Brain pericyte (primary cell): ENCODE data around the gene GMPS.
"Not testable (repeated sequence)": the region's sequence is repeated elsewhere in the genome, so short reads cannot be mapped to it uniquely, and the experiment has no call there.

Source experiments
- DNase-seq: peaks from one replicate; pipeline ENCODE4 v3.0.0-alpha.2; 2012; ENCODE audit warnings: low read depth, low spot score

The GMPS gene

DNA sequence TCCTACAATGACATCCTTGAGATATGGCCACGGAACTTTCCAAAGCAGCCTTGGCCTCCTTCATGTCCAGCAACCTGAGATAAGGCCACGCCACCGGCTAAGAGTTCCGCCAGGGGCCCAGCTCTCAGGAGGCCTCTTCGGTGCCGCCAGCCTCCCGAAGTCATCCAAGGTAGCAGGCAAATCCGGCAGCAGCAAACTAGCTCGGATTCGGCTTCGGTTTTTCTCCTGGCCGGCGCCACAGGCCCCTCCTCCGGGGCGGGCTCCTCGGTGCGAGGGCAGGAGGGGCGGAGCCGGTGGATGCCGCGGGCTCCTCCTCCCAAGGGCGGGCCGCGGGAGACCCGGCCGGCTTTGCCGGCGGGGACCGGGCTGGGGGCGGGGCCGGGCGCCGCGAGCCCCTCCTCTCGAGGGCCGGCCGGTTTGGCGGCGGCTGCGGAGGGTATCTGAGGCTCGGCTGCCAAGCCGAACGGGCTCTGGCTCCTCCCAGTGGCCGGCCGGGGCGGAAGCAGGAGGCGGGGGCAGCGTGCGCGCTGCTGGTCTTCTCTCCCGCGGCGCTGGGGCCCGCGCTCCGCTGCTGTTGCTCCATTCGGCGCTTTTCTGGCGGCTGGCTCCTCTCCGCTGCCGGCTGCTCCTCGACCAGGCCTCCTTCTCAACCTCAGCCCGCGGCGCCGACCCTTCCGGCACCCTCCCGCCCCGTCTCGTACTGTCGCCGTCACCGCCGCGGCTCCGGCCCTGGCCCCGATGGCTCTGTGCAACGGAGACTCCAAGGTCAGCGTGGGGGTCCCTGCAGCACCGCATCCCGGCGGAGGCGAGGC lies at the start of gene GMPS:
Gene GMPS (plus strand): TSS at position 518 of the 812 bp plus-strand sequence. CDS start 221 bp downstream, at position 739.
- peak; percentile 76 for DNase-seq

DNA sequence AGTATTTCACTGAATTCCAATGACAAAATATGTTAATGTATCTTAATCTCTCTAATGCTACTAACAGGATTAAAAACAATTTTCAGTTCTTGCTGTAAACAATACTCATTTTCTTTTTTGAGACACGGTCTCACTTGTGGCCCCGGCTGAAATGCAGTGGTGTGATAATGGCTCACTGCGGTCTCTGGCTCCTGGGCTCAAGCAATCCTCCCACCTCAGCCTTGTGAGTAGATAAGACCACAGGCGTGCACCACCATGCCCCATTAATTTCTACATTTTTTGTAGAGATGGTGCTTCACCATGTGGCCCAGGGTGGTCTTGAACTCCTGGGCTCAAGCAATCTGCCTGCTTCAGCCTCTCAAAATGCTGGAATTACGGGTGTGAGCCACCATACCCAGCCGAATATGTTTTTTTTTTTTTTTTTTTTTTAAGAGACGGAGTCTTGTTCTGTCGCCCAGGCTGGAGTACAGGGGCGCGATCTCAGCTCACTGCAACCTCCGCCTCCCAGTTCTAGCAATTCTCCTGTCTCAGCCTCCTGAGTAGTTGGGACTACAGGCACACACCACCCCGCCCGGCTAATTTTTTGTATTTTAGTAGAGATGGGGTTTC lies 41.9 kb upstream of the GMPS start:
- DNase-seq: not testable (repeated sequence)

DNA sequence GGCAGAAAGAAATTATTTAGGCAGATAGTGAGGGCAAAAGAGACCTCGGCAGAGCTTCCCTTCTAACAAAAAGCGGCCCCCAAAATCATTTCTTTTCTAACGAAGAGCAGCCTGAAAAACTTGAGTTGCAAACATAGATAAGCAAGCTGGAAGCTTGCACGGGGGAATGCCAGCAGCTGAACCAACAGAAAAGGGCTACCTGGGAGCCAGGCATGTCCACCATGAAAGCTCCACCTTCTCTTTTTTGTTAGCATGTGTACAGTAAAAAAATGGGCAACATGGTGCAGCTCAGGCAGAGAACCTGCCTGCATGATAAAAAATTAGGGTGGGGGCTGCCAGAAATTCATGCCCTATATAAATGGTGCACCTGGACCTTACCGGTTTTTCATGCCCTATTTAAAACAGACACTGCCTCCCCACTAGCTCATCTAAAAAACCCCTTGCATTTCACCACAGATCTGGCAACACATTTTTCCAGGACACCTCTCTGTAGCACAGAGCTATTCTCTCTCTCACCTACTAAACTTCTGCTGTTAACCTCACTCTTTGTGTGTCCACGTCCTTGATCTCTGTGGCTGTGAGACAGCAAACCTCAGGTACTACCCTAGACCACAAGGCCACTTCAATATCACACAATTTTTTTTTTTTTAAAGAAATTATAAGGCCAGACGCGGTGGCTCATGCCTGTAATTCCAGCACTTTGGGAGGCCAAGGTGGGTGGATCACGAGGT lies 34.9 kb upstream of the GMPS start:
- DNase-seq: no peak

DNA sequence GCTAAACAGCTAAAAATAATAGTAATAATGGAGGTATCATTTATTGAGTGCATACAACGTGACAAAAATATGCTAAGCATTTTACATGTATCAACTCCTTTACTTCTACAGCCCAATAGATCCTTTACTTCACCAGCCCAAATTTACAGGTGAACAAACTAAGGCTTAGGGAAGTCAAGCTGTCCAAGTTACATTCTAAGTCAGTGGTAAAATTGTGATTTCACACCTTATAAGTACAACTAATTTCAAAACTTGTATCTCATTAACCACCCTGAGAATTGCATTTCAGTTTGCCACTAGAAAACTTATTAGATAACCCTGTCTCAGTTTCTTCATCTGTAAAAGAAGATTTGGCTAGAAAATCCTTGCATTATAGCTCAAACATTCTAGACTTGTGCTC lies 26.9 kb upstream of the GMPS start:
- no peak for DNase-seq

DNA sequence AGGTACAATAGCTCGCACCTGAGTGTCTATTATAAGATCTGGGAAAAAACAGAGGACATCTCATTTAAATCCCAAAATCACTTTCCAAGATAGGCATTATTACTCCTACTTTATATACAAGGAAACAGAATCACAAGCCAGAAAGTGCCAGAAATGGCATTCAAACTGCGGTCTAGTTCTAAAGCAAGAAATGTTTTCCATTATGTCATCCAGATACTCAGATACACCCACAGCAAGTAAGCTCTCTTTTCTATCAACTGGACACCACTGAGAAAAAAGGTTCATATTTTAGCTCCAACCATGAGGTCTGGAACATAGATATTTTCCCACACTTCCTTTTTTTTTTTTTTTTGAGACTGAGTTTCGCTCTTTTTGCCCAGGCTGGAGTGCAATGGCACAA lies 24.3 kb upstream of the GMPS start:
- no peak for DNase-seq

DNA sequence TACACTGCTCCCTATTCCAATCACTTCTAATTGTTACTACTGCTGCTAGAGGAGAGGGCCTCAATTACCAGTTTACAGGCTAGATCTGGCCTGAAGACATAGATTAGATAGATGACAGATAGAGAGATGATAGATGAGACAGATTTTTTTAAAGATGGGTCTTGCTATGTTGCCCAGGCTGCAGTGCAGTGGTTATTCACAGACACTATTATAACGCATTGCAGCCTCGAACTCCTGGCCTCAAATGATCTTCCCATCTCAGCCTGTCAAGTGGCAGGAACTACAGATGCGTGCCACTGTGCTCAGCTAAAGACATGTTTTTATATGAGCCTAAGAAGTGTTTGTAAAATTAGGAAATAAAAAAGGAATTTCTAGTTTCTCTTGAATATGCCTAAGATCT lies 22.5 kb upstream of the GMPS start:
- DNase-seq: no peak

DNA sequence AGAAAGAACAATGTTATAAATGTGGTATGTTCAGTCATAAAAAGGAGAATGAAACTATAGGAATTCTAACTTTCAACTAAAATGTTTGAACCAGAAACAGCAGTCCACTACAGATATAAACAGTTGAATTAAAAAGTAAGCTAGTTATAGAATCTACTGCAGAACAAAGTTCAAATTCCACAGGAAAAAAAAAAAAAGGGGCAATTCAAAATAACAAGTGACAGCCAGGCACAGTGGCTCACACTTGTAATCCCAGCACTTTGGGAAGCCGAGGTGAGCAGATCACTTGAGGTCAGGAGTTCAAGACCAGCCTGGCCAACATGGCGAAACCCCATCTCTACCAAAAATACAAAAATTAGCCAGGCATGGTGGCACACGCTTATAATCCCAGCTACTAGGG lies 21.0 kb upstream of the GMPS start:
- not testable (repeated sequence) for DNase-seq

DNA sequence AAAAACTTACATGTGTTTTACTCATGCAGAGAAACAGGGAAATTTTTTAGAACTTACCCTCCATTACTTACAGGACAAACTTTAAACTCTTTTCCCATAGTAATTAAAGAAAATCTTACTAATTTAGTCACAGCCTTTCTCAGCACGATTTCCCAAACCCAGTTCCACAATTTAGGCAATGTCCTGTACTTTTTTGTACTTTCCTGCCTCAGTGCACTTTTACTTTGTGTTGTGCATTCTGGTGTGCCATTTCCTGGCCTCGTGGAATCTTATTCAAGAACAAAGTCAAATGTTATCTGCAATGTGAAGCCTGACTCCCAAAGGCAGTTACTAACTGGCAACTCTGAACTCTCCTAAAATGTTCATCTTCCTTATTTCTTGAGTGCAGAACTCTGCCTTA lies 18.1 kb upstream of the GMPS start:
- DNase-seq: no peak

DNA sequence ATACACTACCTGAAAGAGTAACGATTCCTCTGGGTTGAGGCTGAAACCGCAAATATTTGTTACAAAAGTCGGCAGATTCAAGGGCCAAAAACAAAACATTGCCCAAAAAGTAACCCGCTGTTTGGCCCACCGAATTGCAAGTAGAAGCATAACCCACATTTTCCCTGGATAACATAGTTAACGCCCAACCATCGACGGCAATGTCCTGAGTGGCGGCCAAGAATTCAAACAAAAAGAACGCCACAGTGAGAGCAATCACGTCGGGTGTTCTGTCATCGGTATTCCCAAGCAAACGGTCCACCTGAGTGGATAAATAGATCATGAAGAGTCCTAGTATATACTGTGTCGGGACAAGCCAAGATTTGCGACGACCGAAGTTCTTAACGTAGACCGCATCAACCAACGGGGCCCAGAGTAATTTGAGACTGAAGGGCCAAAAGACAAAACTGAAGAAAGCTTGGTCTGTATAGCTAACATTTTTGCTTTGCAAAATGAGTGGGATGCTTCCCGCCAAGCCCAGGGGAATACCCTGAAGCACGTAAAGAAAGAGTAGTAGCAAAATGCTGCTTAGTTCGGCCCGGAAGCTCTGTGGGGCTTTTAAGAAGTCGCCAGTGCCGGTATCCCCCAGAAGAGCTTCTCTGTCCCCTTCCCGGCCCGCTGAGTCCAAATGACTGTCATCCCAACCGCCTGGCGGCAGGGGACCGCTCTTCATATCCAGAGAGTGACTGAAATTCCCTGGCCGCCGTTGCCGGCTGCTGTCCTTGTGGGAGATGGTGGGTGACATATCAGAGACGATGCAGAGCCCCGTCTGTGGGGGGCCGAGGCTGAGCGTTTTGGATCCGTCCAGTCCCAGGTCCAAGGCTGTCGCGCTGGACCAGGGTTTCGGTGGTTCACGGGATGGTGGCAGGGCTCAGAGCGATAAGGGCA lies 17.0 kb upstream of the GMPS start:
- DNase-seq: no peak

DNA sequence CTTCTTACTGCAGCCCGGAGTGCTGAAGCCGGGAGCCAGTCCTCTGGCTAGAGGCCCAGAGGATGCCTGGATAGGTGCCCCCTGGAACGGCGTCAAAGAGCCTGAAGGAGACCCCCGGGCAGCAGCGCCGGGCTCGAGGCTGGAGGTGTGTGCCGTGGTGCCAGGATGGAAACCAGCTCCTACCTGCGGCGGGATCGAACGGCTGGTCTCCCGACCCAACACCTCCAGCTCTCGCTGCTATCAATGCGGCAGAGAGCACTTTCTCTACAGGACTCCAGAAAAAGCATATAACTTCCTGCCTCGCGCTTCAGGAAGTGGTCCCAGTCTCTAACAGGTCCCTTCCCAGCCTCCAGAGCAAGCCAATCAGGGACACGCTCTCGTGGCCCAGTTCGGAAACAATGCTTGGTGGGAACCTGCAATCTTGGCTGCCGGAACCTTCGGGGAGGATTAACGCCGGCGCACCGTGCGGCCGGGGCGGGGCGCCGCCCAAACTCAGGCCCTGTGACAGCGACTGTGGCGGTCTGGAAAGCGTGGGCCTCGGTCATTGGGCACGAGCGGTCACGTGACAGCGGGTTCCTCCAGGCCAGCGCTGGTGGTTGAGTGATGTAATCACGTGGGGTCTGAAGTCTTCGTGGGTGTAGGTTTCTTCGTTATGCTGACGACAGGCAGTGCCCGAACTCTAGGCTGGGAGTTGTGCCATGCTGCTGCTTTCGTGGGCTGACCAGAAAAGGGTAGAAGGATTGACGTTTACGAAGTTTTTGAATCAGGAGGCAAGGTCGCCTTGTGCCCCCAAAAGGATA lies 16.1 kb upstream of the GMPS start, which contains the start of gene SLC33A1:
Gene SLC33A1 (minus strand): TSS at position 287 of the 800 bp plus-strand sequence. CDS start 430 bp downstream, outside the sequence.
- DNase-seq: peak; percentile 99

DNA sequence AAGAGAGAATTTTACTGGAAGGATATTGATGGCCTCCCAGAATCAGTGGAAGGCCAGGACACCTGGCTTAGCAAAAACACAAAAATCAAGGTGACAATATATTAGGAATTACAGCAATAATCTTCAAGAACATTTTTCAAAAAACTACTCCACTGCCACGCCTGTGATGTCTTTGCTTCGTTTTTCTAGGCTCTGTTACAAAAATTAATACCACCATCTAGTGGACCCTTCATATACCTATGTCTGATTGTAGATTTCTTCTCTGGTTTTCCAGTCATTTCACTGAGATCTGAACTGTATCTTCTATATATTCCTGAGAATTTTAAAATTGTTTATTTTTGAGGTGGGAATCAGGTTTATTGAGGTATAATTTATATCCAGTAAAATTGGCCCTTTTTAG lies 10.6 kb upstream of the GMPS start:
- DNase-seq: no peak

DNA sequence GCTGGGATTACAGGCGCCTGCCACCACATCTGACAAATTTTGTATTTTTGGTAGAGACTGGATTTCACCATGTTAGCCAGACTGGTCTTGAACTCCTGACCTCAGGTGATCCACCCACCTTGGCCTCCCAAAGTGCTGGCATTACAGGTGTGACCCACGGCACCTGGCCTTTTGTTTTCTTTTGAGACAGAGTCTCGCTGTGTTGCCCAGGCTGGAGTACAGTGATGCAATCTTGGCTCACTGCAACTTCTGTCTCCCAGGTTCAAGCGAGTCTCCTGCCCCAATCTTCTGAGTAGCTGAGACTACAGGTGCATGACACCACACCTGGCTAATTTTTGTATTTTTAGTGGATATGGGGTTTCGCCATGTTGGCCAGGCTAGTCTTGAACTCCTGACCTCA lies 10.0 kb upstream of the GMPS start:
- DNase-seq: not testable (repeated sequence)

DNA sequence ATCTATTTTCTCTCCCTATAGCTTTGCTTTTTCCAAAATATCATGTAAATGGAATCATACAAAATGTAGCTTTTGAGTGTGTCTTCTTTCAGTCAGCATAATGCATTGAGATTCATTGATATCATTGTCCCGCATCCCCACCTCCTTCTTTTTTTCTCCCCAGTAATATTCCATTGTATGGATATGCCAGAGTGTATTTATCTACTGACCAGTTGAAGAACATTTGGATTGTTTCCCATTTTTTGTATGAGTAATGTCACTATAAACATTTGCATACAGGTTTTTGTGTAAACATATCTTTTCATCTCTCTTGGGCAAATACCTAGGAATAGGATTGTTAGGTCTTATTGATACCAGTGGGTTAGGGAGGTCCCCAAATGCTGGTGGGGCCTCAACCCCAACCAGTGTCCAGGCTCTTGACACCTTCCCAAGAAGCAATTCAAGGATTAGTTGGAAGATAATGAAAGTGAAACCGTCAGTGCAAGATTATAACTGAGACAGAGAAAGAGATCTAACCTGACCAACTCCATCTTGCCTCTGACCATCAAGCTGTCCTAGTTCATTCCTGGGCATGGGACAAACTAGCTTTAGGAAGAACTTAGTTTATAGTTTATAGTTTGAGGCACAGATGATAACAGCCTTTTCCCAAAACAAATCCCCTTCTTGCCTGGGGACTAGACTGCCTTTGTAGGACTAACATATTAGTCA lies 8.8 kb upstream of the GMPS start:
- DNase-seq: no peak

DNA sequence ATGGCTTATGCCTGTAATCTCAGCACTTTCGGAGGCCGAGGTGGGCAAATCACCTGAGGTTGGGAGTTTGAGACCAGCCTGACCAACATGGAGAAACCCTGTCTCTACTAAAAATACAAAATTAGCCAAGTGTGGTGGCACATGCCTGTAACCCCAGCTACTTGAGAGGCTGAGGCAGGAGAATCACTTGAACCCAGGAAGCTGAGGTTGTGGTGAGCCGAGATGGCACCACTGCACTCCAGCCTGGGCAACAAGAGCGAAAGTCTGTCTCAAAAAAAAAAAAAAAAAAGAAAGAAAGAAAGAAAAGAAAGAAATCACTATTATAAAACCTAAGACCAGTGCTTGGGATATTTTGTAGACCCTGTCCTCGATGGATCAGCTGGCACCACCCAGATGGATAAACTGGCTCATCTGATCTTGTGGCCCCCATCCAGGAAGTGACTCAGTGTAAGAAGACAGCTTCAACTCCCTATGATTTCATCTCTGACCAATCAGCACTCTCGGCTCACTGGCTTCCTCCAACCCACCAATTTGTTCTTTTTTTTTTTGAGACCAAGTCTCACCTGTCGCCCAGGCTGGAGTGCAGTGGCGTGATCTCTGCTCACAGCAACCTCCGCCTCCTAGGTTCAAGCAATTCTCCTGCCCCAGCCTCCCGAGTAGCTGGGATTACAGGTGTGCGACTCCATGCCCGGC lies 8.0 kb upstream of the GMPS start:
- not testable (repeated sequence) for DNase-seq

DNA sequence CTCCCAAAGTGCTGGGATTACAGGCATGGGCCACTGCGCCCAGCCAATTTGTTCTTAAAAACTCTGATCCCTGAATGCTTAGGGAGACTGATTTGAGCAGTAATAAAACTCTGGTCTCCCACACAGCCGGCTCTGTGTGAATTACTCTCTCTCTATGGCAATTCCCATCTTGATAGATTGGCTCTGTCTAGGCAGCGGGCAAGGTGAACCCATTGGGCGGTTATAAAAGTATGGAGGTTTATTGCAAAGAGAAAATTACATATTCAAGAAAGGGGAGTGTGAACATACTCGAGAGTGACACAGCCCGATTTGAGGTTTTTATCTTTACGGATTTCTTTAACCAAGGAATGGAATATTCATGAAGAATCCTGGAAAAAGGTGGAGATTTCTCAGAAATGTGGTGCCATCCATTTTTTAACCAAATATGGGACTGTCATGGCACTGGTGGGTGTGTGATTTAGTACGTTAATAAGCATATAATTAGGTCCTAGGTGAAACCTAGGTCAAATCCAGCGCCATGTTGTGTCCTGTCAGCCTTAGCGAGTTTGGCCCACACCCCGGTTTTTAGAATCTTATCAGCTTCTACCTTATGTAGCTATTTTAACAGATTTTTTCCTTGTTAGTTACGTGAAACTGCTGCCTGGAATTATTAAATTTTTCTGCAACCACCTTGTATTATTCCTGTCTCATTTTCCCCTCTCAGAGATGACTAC lies 7.2 kb upstream of the GMPS start:
- no peak for DNase-seq

DNA sequence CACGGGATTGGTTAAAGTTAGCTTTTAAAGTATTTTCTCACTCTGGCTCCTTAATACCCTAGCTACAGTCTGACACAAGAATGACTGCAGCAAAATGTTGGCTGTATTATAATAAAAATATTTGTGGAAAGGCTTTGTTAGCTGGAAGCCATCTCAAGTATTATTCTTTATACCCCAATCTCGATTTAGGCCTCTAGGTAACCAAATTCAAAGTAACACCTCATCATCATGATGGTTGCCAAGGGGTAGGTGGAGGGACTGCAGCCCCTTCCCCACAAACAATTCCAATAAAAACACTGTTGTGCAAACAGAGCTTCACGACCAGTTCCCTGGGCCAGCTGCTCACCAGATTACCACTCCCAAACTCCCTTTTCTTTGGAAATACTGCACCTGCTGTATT lies 759 bp upstream of the GMPS start:
- no peak for DNase-seq

DNA sequence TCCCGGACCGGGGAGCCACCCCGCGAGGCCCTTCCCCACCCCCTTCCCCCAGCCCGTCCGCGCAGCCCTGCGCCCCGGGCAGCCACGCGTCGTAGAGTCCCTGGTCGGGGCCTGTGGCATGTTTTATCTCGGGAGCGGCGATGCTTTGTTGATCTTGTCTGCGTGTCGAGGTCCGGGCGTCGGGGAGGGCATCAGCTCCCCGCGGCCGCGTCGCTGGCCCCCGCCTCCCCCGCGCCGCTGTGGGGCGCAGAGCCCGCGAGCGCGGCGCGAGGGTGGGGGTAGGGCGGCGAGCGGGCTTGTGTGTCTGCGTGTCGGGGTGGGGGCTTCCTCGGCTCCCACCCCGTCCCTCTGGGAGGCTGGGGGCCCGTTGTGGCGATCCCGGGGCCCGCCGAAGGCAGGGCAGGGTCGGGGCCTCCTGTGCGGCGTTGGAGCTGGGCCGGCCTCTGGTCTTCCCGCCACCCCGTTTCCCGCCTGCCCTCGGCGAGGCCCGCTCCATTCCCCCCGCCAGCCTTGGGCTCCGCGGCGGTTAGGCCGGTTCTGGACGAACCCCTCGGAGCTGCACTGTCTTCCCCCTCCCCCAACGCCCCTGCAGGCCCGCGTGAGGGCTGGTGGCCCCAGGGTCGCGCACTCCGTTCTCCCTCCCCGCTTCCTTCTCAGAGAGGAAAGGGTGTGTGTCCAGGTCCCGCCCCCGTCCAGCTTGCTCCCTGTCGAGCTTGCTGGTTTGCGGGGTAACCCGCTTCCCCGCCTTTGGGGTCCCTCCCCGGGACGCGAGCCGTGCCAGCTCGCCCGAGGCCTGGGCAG lies 695 bp downstream of the GMPS start:
- DNase-seq: no peak

DNA sequence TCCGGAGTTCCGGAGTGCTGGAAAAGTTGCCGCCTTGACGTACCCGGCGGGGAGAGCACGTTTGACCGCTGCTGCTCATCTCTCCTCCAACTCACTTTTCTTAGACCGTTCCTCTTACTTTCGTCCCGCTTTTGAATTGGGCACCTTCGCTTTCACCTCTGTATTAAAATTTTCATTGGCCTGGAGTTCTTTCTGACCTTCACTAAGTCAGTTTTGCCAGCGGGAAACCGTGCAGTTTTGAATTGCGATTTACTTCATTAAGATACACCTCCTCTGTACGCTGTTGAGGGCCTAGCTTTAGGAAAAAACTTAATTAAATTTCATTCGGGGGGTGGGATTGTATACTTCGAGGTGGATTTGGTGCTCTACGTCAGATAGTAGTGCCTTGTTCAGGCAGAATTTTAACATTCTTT lies 1.3 kb downstream of the GMPS start:
- DNase-seq: no peak
